ENCODE measurements around the gene DCXR. TPM values are rescaled to one million over a fixed set of nuclear protein-coding genes. Genes with fewer than 3 reads are reported as not detected.
A peak's percentile ranks its signal among the peaks of the same experiment; 100 is the strongest.

Gene DCXR
- total and polyA plus RNA-seq, 2 of the 13 experiments (the other 11 are each of a cell fraction or from before 2014, with no cell fraction given): 287 to 311 TPM

DNA sequence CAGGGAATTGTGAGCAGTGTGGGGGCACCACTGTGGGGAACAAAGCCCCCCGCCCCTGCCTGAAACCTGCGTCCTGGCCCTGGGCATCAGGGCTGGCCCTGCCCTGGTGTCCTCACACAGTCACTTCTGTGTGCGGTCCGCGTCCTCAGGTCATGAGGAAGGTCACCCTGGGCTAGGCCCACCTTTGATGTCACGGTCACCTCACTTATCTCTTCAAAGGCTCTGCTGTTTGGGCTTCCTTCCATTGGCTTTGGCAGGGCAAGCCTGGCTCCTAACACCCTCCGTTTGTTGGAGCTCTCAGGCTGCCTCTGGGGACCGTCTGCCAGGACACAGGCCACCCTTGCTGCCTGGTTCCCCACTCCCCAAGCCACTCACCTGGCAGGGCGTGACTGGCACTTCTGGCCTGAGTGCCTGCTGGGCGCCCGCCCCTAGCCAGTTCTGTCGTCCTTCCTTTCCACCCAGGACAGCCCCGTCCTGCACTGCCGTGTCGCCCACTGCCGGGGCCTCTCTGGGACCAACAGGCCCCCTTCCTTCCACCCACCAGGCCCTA lies 23.6 kb downstream of the DCXR start:
- no TSS peak for BruUV-seq (replicated peaks)
- no peaks in the 10 kb centered on the region for H3K9me3 ChIP-seq (ENCODE audit: low read length)
- peaks cover 97% of the 10 kb centered on the region for H3K4me1 ChIP-seq (ENCODE audit: insufficient read depth, low read length)
- H3K4me2 ChIP-seq (ENCODE audit: low read depth, low read length): no peak overlapping the region
- ChIA-PET POLR2A (interaction anchor here (1.1 to 14.1 kb wide), 5 partner anchors 9 to 54 kb away, joined by 3 to 470 read pairs (median 8); partner anchors contain the start of genes CENPX, DCXR, LRRC45 and NOTUM), CTCF (ENCODE audit: low intra/inter-chr PET ratio, low total read pairs) (no interaction called here)
- H3K79me2 ChIP-seq (ENCODE audit: insufficient read depth, low read length): no peaks in the 10 kb centered on the region
- FAIRE-seq (peak; percentile 44), DNase-seq (ENCODE audit: low spot score) (peak; percentile 79), ATAC-seq (peak; percentile 1; the same call in 2 of the 3 replicates)
- intact Hi-C loops (cut with micrococcal nuclease; ENCODE audit: unreplicated experiment): no loop called here
- WGBS (ENCODE audit: low lambda C conversion rate): 83% methylated on average over 13 of the region's 16 CpGs
- no peaks in the 10 kb centered on the region for H3K27me3 ChIP-seq (ENCODE audit: control insufficient read depth in 1 of 2, insufficient read depth in 2 of 2, low read length in 2 of 2)
- no peaks in the 10 kb centered on the region for H4K20me1 ChIP-seq (ENCODE audit: insufficient read depth, low read length)
- H2AFZ ChIP-seq (ENCODE audit: low read length): no peak overlapping the region
- H3K36me3 ChIP-seq (replicated peaks in 1 of 2; ENCODE audit: control insufficient read depth in 1 of 2, insufficient read depth in 2 of 2, low read length in 2 of 2): peaks cover 37 to 42% of the 10 kb centered on the region in 2 experiments
- in situ Hi-C loops (cut with HindIII; ENCODE audit: extremely low pct_ligation_motif_present, low pct_unique_long_range_greater_than_20kb): no loop called here
- H3K27ac ChIP-seq (ENCODE audit: extremely low read length, insufficient read depth, low read length): peak overlapping the region; percentile 68
- H3K9ac ChIP-seq (ENCODE audit: insufficient read depth, low read depth, low read length): peak overlapping the region; percentile 53
- H3K4me3 ChIP-seq (replicated peaks in 1 of 3; ENCODE audit: insufficient read depth in 1 of 3, low read depth in 2 of 3, low read length in 3 of 3): no peak overlapping the region; a peak in 1 of 6 replicates
- TF ChIP-seq ZFX (CRISPR knock-in tag; IDR thresholded peaks at IDR 0.05; ENCODE audit: low read depth) (peak; percentile 75), HDAC2 (CRISPR knock-in tag; IDR thresholded peaks at IDR 0.05) (peak; percentile 68), NR2F2 (IDR thresholded peaks at IDR 0.05; ENCODE audit: borderline replicate concordance, low read depth) (peak; percentile 83), HNF4A (CRISPR knock-in tag; IDR thresholded peaks at IDR 0.05) (peak; percentile 40), ZNF746 (CRISPR knock-in tag; IDR thresholded peaks at IDR 0.05) (peak; percentile 33; the same call in 1 of the 2 replicates), GATAD2A (CRISPR knock-in tag; IDR thresholded peaks at IDR 0.05) (peak; percentile 83), EP300 (IDR thresholded peaks at IDR 0.05; ENCODE audit: low read depth in 2 of 2, low read length in 2 of 2) (peak in 1 of 2 experiments; percentile 35; a peak in 1 of 4 replicates), EP300 (CRISPR knock-in tag; IDR thresholded peaks at IDR 0.05; ENCODE audit: borderline replicate concordance) (peak; percentile 68; the same call in 1 of the 2 replicates), CC2D1A (CRISPR knock-in tag; IDR thresholded peaks at IDR 0.05) (no peak), ZNF549 (CRISPR knock-in tag; IDR thresholded peaks at IDR 0.05) (no peak)
- TF ChIP-seq, protein P1, sequence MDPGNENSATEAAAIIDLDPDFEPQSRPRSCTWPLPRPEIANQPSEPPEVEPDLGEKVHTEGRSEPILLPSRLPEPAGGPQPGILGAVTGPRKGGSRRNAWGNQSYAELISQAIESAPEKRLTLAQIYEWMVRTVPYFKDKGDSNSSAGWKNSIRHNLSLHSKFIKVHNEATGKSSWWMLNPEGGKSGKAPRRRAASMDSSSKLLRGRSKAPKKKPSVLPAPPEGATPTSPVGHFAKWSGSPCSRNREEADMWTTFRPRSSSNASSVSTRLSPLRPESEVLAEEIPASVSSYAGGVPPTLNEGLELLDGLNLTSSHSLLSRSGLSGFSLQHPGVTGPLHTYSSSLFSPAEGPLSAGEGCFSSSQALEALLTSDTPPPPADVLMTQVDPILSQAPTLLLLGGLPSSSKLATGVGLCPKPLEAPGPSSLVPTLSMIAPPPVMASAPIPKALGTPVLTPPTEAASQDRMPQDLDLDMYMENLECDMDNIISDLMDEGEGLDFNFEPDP (CRISPR knock-in tag; conservative IDR thresholded peaks at IDR 0.05): no peak
- TF ChIP-seq, protein P2, sequence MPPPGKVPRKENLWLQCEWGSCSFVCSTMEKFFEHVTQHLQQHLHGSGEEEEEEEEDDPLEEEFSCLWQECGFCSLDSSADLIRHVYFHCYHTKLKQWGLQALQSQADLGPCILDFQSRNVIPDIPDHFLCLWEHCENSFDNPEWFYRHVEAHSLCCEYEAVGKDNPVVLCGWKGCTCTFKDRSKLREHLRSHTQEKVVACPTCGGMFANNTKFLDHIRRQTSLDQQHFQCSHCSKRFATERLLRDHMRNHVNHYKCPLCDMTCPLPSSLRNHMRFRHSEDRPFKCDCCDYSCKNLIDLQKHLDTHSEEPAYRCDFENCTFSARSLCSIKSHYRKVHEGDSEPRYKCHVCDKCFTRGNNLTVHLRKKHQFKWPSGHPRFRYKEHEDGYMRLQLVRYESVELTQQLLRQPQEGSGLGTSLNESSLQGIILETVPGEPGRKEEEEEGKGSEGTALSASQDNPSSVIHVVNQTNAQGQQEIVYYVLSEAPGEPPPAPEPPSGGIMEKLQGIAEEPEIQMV (CRISPR knock-in tag; IDR thresholded peaks at IDR 0.05; ENCODE audit: low read depth): peak; percentile 66; the same call in 1 of the 2 replicates
- TF ChIP-seq, protein P3, sequence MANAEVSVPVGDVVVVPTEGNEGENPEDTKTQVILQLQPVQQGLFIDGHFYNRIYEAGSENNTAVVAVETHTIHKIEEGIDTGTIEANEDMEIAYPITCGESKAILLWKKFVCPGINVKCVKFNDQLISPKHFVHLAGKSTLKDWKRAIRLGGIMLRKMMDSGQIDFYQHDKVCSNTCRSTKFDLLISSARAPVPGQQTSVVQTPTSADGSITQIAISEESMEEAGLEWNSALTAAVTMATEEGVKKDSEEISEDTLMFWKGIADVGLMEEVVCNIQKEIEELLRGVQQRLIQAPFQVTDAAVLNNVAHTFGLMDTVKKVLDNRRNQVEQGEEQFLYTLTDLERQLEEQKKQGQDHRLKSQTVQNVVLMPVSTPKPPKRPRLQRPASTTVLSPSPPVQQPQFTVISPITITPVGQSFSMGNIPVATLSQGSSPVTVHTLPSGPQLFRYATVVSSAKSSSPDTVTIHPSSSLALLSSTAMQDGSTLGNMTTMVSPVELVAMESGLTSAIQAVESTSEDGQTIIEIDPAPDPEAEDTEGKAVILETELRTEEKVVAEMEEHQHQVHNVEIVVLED (CRISPR knock-in tag; IDR thresholded peaks at IDR 0.05; ENCODE audit: borderline replicate concordance): no peak
- TF ChIP-seq, protein P4, sequence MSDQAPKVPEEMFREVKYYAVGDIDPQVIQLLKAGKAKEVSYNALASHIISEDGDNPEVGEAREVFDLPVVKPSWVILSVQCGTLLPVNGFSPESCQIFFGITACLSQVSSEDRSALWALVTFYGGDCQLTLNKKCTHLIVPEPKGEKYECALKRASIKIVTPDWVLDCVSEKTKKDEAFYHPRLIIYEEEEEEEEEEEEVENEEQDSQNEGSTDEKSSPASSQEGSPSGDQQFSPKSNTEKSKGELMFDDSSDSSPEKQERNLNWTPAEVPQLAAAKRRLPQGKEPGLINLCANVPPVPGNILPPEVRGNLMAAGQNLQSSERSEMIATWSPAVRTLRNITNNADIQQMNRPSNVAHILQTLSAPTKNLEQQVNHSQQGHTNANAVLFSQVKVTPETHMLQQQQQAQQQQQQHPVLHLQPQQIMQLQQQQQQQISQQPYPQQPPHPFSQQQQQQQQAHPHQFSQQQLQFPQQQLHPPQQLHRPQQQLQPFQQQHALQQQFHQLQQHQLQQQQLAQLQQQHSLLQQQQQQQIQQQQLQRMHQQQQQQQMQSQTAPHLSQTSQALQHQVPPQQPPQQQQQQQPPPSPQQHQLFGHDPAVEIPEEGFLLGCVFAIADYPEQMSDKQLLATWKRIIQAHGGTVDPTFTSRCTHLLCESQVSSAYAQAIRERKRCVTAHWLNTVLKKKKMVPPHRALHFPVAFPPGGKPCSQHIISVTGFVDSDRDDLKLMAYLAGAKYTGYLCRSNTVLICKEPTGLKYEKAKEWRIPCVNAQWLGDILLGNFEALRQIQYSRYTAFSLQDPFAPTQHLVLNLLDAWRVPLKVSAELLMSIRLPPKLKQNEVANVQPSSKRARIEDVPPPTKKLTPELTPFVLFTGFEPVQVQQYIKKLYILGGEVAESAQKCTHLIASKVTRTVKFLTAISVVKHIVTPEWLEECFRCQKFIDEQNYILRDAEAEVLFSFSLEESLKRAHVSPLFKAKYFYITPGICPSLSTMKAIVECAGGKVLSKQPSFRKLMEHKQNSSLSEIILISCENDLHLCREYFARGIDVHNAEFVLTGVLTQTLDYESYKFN (CRISPR knock-in tag; conservative IDR thresholded peaks at IDR 0.05): peak; percentile 46; the same call in 1 of the 2 replicates
